GM23248 (cell line): ENCODE measurements around the gene CPEB3. TPM values are rescaled to one million over a fixed set of nuclear protein-coding genes. Genes with fewer than 3 reads are reported as not detected.

ENCODE experiments used
- DNase-seq: peaks from one replicate; pipeline ENCODE4 v3.0.0-alpha.2; 2015
- H2AFZ ChIP-seq: fragments of 200-600 bp; sonication (generic); 2 replicates; pipeline ENCODE4 v1.6.1; 2016; ENCODE audit warnings: antibody characterized with exemption
- H3F3A ChIP-seq: fragments of 200-600 bp; sonication (generic); 2 replicates; pipeline ENCODE4 v1.6.1; 2016; ENCODE audit warnings: mild to moderate bottlenecking, antibody characterized with exemption, mixed run types; ENCODE audit not compliant: insufficient read depth
- H3K27ac ChIP-seq: fragments of 200-600 bp; sonication (generic); 2 replicates; pipeline ENCODE4 v1.5.1; 2016; ENCODE audit warnings: mild to moderate bottlenecking
- H3K27me3 ChIP-seq: fragments of 200-600 bp; sonication (generic); replicated peaks from 2 replicates; pipeline ENCODE4 v1.6.1; 2016; ENCODE audit warnings: mild to moderate bottlenecking; ENCODE audit not compliant: insufficient read depth
- H3K36me3 ChIP-seq: fragments of 200-600 bp; sonication (generic); 2 replicates; pipeline ENCODE4 v1.6.1; 2016; ENCODE audit warnings: low read depth, mild to moderate bottlenecking
- H3K4me1 ChIP-seq: fragments of 200-600 bp; sonication (generic); 2 replicates; pipeline ENCODE4 v1.6.1; 2016; ENCODE audit warnings: mild to moderate bottlenecking; ENCODE audit not compliant: insufficient read depth
- H3K4me2 ChIP-seq: fragments of 200-600 bp; sonication (generic); one replicate; pipeline ENCODE4 v1.6.1; 2016; ENCODE audit warnings: mild to moderate bottlenecking; ENCODE audit not compliant: unreplicated experiment
- H3K4me3 ChIP-seq: fragments of 200-600 bp; sonication (generic); 2 replicates; pipeline ENCODE4 v1.5.1; 2016; ENCODE audit warnings: mild to moderate bottlenecking
- H3K79me2 ChIP-seq: fragments of 200-600 bp; sonication (generic); 2 replicates; pipeline ENCODE4 v1.6.1; 2016; ENCODE audit warnings: mild to moderate bottlenecking; ENCODE audit not compliant: insufficient read depth
- H3K9ac ChIP-seq: fragments of 200-600 bp; sonication (generic); 2 replicates; pipeline ENCODE4 v1.6.1; 2016; ENCODE audit warnings: mild to moderate bottlenecking
- H3K9me2 ChIP-seq: fragments of 200-600 bp; sonication (generic); 2 replicates; pipeline ENCODE4 v1.6.1; 2016; ENCODE audit warnings: mixed run types, mild to moderate bottlenecking, moderate library complexity; ENCODE audit not compliant: insufficient read depth
- H3K9me3 ChIP-seq: fragments of 200-600 bp; sonication (generic); one replicate; pipeline ENCODE4 v1.6.1; 2017; ENCODE audit warnings: low read depth
- H4K20me1 ChIP-seq: fragments of 200-600 bp; sonication (generic); 2 replicates; pipeline ENCODE4 v1.6.0; 2016; ENCODE audit not compliant: insufficient read depth
- EZH2 ChIP-seq: fragments of 200-600 bp; sonication (generic); IDR thresholded peaks from 2 replicates; pipeline ENCODE4 v1.6.1; 2018; ENCODE audit warnings: antibody characterized with exemption, mild to moderate bottlenecking; ENCODE audit not compliant: insufficient read depth, poor library complexity, severe bottlenecking
- EZH2phosphoT487 ChIP-seq: fragments of 200-600 bp; sonication (generic); IDR thresholded peaks from 2 replicates; pipeline ENCODE4 v1.6.1; 2018; ENCODE audit warnings: antibody characterized with exemption, moderate library complexity, mild to moderate bottlenecking, low read depth; ENCODE audit not compliant: insufficient read depth
- WGBS, 2 experiments: methylation state at CpG; one replicate each; pipeline ENCODE4 v1.1.6; 2015 to 2017; ENCODE audit warnings: low lambda C conversion rate in 2 of 2, low coverage in 1 of 2; ENCODE audit errors: missing lambda C conversion rate in 2 of 2; 5-methylcytosine and 5-hydroxymethylcytosine counted together
- in situ Hi-C: fragments of 300-500 bp; cut with MboI; formaldehyde crosslinking; loops from 2 replicates; pipeline ENCODE4 v1.15.0; 2020
- polyA plus RNA-seq: library from polyadenylated mRNA; unstranded; fragments of >200 nt; fragmentation: Nextera tagmentation; extraction: Ambion mirVana; gene quantifications from 2 replicates; pipeline ENCODE4 v1.2.1, GENCODE V29; 2016
- total RNA-seq: library from RNA; depleted of rRNA; stranded (reverse); fragments of >200 nt; shearing (Covaris generic); gene quantifications from 2 replicates; pipeline ENCODE4 v1.2.3, GENCODE V29; 2014

CPEB3 gene
- total and polyA plus RNA-seq, 2 experiments from 2014 or later = 0.60 to 1.1 TPM

GRCh38 chr10:92156874-92157773, 133.8 kb downstream of the CPEB3 start:
- Histone ChIP-seq H3K9me2 (no peaks in the 10 kb centered on the region), H3K4me2 (peak overlapping the region; percentile 14), H3K4me3 (no peak overlapping the region), H3K27ac (no peak overlapping the region), H3K36me3 (no peaks in the 10 kb centered on the region), H3K27me3 (no peaks in the 10 kb centered on the region), H3K9ac (no peak overlapping the region), H3K9me3 (no peaks in the 10 kb centered on the region), H3K4me1 (peaks cover 5% of the 10 kb centered on the region), H3K79me2 (no peaks in the 10 kb centered on the region), H2AFZ (peak overlapping the region; percentile 51), H3F3A (no peaks in the 10 kb centered on the region), H4K20me1 (no peaks in the 10 kb centered on the region)
- DNase-seq = peak; percentile 9
- 30 to 33% methylated on average over 8 of the region's 8 CpGs for WGBS, 2 experiments
- in situ Hi-C loops = no loop called here
- TF ChIP-seq EZH2phosphoT487 (no peak), EZH2 (no peak)

- no peak overlapping the region for H3K4me3 ChIP-seq
- no peaks in the 10 kb centered on the region for H3K9me2 ChIP-seq
- in situ Hi-C loops = no loop called here
- H3K27ac ChIP-seq = no peak overlapping the region
- H3K4me1 ChIP-seq = no peaks in the 10 kb centered on the region
- no peaks in the 10 kb centered on the region for H3K27me3 ChIP-seq
- no peaks in the 10 kb centered on the region for H4K20me1 ChIP-seq
- no peaks in the 10 kb centered on the region for H3K79me2 ChIP-seq
- no peak overlapping the region for H3K4me2 ChIP-seq
- H3K36me3 ChIP-seq = no peaks in the 10 kb centered on the region
- H3F3A ChIP-seq = no peaks in the 10 kb centered on the region
- DNase-seq = no peak
- H2AFZ ChIP-seq = no peak overlapping the region
- TF ChIP-seq EZH2 (no peak), EZH2phosphoT487 (no peak)
- H3K9ac ChIP-seq = no peak overlapping the region
- no peaks in the 10 kb centered on the region for H3K9me3 ChIP-seq
These were observed 140.1 kb downstream of the CPEB3 start for GRCh38 chr10:92150823-92151222.

- Histone ChIP-seq H3K36me3 (no peaks in the 10 kb centered on the region), H3K9ac (no peak overlapping the region), H3K4me3 (no peak overlapping the region), H3F3A (no peaks in the 10 kb centered on the region), H3K79me2 (no peaks in the 10 kb centered on the region), H2AFZ (no peak overlapping the region), H3K4me1 (no peaks in the 10 kb centered on the region), H3K9me3 (no peaks in the 10 kb centered on the region), H3K27ac (no peak overlapping the region), H3K27me3 (no peaks in the 10 kb centered on the region), H3K4me2 (no peak overlapping the region), H4K20me1 (no peaks in the 10 kb centered on the region), H3K9me2 (no peaks in the 10 kb centered on the region)
- 41 to 44% methylated on average over 1 of the region's 1 CpG for WGBS, 2 experiments
- no peak for TF ChIP-seq EZH2
- no peak for TF ChIP-seq EZH2phosphoT487
- DNase-seq = no peak
- in situ Hi-C loops = no loop called here
These were observed 141.6 kb downstream of the CPEB3 start for GRCh38 chr10:92149261-92149660.

GRCh38 chr10:92146781-92147180, 144.1 kb downstream of the CPEB3 start:
- no peaks in the 10 kb centered on the region for H4K20me1 ChIP-seq
- no peak overlapping the region for H3K27ac ChIP-seq
- no peaks in the 10 kb centered on the region for H3K9me2 ChIP-seq
- 0 out of 2 replicates have a peak, but pooled peaks cover 4% of the 10 kb centered on the region for H3K4me1 ChIP-seq
- H3F3A ChIP-seq = no peaks in the 10 kb centered on the region
- H3K27me3 ChIP-seq = no peaks in the 10 kb centered on the region
- TF ChIP-seq EZH2phosphoT487 = no peak
- TF ChIP-seq EZH2 = no peak
- H2AFZ ChIP-seq = no peak overlapping the region
- H3K4me2 ChIP-seq = no peak overlapping the region
- no peak overlapping the region for H3K9ac ChIP-seq
- in situ Hi-C loops = no loop called here
- DNase-seq = no peak
- no peak overlapping the region for H3K4me3 ChIP-seq
- WGBS, 2 experiments = 92 to 99% methylated on average over 6 of the region's 6 CpGs
- no peaks in the 10 kb centered on the region for H3K9me3 ChIP-seq
- H3K79me2 ChIP-seq = no peaks in the 10 kb centered on the region
- no peaks in the 10 kb centered on the region for H3K36me3 ChIP-seq
